Amniotic epithelial cell (primary cell): Measurements from ENCODE around the gene MIOX.

Experiments used
- DNase-seq: peaks from one replicate; pipeline ENCODE4 v3.0.0-alpha.2; 2010; ENCODE audit warnings: low read depth

Gene MIOX

GRCh38 chr22:50455201-50455600 is 31.5 kb upstream of the MIOX start:
- no peak for DNase-seq

DNA sequence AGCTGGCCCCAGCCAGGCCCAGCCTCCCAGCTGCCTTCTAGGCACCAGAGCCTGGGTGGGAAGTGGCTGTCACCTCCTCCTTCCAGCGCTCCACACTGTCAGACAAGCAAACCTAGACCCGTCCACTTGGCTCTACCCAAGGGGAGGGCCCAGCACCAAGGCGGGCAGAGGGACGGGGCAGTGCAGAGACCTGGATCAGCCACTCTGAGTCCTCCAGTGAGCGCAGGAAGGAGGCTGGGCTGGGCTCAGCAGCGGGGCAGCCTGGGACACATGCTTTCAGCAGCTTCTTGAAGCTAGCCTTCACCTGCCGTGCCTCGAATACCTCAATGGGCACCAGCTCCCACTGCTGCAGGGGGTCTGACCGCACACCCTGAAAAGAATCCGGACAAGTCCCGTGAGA is 30.6 kb upstream of the MIOX start:
- DNase-seq, result no peak

DNA sequence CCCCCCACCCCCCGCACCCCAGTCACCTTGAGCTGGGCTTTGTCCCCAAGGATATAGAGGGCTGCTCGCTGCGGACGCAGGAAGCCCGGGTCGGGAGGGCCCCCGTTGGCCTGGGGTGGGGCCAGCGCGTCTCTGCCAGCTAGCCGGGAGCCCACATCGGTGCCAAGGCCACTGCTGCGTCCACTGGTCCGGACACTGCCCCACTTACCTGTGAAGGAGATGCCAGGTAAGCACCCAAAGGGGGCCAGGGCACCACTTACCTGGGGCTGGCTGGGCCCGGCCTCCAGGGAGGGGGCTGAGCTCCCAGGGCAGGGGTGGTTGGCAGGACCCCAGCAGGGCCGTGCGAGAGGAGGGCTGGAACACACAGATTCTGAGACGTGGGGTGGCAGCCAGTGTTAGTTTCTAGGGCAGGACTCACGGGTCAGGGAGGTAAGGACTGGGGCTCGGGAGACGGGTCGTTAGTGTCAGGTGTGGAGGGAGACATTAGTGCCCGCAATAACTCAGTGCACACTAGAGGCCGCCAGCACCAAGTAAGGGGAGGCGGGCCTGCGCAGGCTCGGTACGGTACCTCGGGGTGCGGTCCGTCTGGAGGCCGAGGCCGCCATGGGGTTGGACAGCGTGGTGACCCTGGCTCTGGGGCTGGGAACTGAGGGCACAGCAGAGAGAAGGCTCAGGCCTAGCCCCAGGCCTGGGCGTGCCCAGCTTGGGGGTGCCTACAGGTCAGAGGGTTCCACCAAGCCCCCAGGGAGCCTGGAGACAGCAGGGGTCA is 30.0 kb upstream of the MIOX start:
- DNase-seq, result no peak

DNA sequence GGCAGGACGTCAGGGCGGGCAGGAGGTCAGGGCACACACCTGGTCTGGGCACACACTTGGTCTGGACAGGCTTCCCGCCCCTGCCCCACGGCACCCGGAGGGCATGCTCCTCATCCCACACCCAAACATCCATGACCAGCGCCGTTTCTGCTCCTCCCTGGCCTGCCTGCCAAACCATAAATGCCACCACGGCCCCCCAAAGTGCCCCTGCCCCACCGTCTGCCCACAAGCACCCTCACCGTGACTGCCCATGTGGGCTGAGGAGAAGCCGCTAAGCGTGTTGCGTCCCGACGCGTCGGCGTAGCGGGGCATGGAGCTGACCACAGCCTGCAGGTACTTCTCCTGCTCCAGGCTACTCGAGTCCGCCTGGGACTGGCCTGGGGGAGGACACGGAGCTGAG is 27.6 kb upstream of the MIOX start:
- DNase-seq, result no peak

- DNase-seq, result no peak
Measured at GRCh38 chr22:50459496-50460140, 27.0 kb upstream of the MIOX start.

GRCh38 chr22:50460938-50461337 is 25.7 kb upstream of the MIOX start:
- no peak for DNase-seq

- DNase-seq, result no peak
Measured at GRCh38 chr22:50461536-50461935, 25.1 kb upstream of the MIOX start.

- no peak for DNase-seq
Measured at GRCh38 chr22:50461979-50462540, 24.6 kb upstream of the MIOX start.

- DNase-seq, result no peak
Measured at GRCh38 chr22:50463188-50463900, 23.3 kb upstream of the MIOX start.

DNA sequence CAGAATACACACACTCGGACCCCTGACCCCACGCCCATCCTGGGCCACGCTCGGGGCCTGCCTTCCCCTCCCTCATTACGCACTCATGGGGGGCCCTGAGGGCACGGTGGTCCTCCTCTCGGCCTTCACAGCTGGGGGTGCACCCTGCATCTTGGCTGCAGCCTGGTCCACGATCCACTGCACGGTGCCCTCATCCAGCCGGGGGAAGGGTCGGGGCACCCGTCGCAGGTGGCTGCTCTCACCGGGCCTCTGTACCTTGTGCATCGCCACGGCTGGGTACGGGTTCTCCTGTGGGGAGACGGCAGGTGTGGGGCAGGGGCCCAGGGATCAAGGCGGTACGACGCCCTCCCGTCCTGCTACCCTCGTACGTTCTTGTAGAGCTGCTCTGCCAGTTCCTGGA is 22.2 kb upstream of the MIOX start:
- DNase-seq, result no peak

- no peak for DNase-seq
Measured at GRCh38 chr22:50465066-50465930, 21.4 kb upstream of the MIOX start.

DNA sequence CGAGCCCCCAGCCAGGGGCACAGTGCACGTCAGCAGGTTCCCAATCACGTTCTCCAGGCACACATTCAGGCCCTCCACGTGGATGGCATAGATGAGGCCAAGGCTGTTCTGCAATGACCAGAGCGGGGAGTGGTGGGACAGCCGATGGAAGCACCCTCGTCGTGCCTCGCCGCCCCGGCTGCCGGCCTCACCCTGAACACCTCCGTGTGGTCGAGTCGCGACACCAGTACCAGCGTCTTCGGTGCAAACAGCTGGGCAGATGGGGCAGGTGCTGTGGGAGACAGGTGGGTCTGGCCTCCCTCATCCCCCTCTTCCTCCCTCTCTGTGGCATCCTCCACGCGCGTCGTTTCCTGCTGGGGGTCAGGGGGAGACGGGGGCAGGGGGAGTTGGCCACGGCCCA is 19.3 kb upstream of the MIOX start:
- no peak for DNase-seq

- DNase-seq, result no peak
Measured at GRCh38 chr22:50467773-50468440, 18.8 kb upstream of the MIOX start.

DNA sequence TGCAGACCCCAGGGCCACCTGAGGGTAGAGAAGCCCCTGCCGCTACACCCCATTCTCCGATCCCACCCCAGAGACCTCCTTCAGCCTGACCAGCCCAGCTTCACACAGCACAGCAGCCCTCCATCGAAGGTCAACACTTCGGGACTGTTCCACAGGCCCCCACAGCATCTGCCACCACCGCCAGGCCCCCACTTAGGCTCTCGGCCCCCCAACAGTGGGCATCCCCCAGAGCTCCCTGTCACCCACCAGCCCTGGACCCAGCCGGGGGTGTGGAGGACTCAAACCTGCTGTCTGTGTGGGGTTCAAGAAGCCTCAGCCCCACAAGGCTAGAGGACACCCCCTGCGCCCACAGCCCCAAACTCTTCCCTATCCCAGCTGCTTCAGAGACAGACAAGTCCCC is 18.0 kb upstream of the MIOX start:
- no peak for DNase-seq

GRCh38 chr22:50469377-50470305 is 17.0 kb upstream of the MIOX start:
- peak; percentile 32 for DNase-seq

- no peak for DNase-seq
Measured at GRCh38 chr22:50470491-50470890, 16.2 kb upstream of the MIOX start.

DNA sequence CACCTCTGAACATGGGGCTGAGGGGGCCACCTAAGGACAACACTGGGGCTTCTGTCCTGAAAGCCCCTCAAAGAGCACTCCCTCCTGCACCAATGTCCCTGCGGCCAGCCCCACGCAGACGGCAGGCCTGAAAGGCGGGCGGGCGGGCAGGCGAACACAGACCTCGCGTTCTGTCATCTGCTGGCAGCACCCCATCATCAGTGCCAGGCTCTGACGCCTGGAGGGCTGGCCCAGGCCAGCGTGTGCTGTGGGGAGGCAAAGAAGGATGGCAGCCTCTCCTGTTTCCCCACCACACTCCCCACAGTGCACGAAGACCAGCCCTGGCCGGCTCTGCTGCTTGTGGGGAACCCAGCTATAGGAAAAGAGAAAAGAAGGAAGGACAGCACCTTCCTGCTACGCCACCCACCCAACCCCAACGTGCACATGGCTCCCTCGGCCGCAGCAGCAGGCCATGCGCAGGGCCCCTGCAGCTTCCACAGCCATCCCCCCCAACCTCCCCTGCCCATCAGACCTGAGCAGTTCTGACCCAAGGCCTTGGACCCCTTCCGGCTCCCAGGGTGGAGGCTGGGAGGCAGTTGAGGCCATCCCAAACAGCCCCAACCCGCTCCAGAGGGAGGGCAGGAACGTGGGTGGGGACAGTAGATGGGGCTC is 15.3 kb upstream of the MIOX start:
- no peak for DNase-seq

- DNase-seq, result no peak
Measured at GRCh38 chr22:50471962-50472361, 14.7 kb upstream of the MIOX start.

GRCh38 chr22:50473088-50473487 is 13.6 kb upstream of the MIOX start:
- DNase-seq, result no peak
